Measurements from ENCODE around the gene IL15RA. TPM values are rescaled to one million over a fixed set of nuclear protein-coding genes. Genes with fewer than 3 reads are reported as not detected.

Gene IL15RA
- total and polyA plus RNA-seq, 2 donors (not counting 3 experiments of a cell fraction or from before 2014, with no cell fraction given): 18.8 to 20.6 TPM

GRCh38 chr10:5917305-5917704, 60.0 kb downstream of the IL15RA start:
- FAIRE-seq (no peak), DNase-seq (ENCODE audit: low read depth, low spot score) (no peak)
- Histone ChIP-seq H3K27ac (ENCODE audit: insufficient read depth, low read depth, low read length) (no peak overlapping the region), H3K27me3 (ENCODE audit: control insufficient read depth in 2 of 2, insufficient read depth in 2 of 2, low read length in 2 of 2) (no peaks in the 10 kb centered on the region), H3K4me3 (replicated peaks in 1 of 3; ENCODE audit: insufficient read depth in 1 of 3, low read depth in 1 of 3, low read length in 3 of 3) (no peak overlapping the region), H3K79me2 (ENCODE audit: control insufficient read depth, insufficient read depth, low read length) (no peaks in the 10 kb centered on the region), H3K36me3 (ENCODE audit: control insufficient read depth in 2 of 2, extremely low read depth in 1 of 2, insufficient read depth in 2 of 2, low read length in 2 of 2) (peaks cover 34 to 62% of the 10 kb centered on the region in 2 experiments), H3K9ac (replicated peaks; ENCODE audit: extremely low read depth, insufficient read depth, low read length) (no peak overlapping the region), H3K9me3 (replicated peaks; ENCODE audit: control insufficient read depth, insufficient read depth, low read length) (no peaks in the 10 kb centered on the region), H3K4me1 (ENCODE audit: control insufficient read depth, extremely low read depth, insufficient read depth, low read length) (peaks cover 3% of the 10 kb centered on the region), H3K9me1 (replicated peaks; ENCODE audit: control insufficient read depth, extremely low read depth, insufficient read depth, low read length) (no peaks in the 10 kb centered on the region), H4K20me1 (replicated peaks; ENCODE audit: control insufficient read depth, extremely low read depth, insufficient read depth, low read length) (no peaks in the 10 kb centered on the region), H3K4me2 (ENCODE audit: insufficient read depth, low read length) (no peak overlapping the region), H2AFZ (ENCODE audit: low read depth, low read length) (no peak overlapping the region)
- dilution Hi-C loops (cut with MboI; ENCODE audit: extremely low pct_ligation_motif_present, low sequenced_read_pairs) (no loop called here), intact Hi-C loops (cut with micrococcal nuclease) (no loop called here)
- TF ChIP-seq JUN (IDR thresholded peaks at IDR 0.05; ENCODE audit: borderline replicate concordance, insufficient read depth, insufficient read length, low read depth) (no peak), CTCF (IDR thresholded peaks at IDR 0.05; ENCODE audit: extremely low read depth in 1 of 2, insufficient read depth in 1 of 2, low read depth in 1 of 2, low read length in 2 of 2) (no peak), POLR2A (IDR thresholded peaks at IDR 0.05; ENCODE audit: low read depth, low read length) (no peak), MAX (IDR thresholded peaks at IDR 0.05; ENCODE audit: insufficient read depth, insufficient read length) (no peak), FOS (IDR thresholded peaks at IDR 0.05; ENCODE audit: borderline replicate concordance, insufficient read depth, low read length) (no peak), EZH2 (IDR thresholded peaks at IDR 0.05; ENCODE audit: borderline replicate concordance, low read depth, low read length, severe bottlenecking) (no peak), GATA2 (IDR thresholded peaks at IDR 0.05; ENCODE audit: insufficient read depth, insufficient read length, low read depth, low read length) (no peak), POLR2AphosphoS5 (IDR thresholded peaks at IDR 0.05; ENCODE audit: insufficient read depth, low read depth, low read length) (no peak), MYC (IDR thresholded peaks at IDR 0.05; ENCODE audit: low read depth, low read length) (no peak)
- ChIA-PET POLR2A (no interaction called here), CTCF (interaction anchor here (1.1 kb wide), 1 partner anchor 225 kb away, joined by 3 read pairs; no protein-coding TSS in a partner anchor)
- no TSS peak for BruUV-seq (replicated peaks)

Data from endothelial cell of umbilical vein (primary cell).